Measurements from ENCODE around the gene ZNF519.
"Not testable (repeated sequence)": the region's sequence is repeated elsewhere in the genome, so short reads cannot be mapped to it uniquely, and the experiment has no call there.

GRCh38 chr18:14139583-14139982 lies 7.3 kb upstream of the ZNF519 start:
- TF ChIP-seq CTCF, POLR2A (IDR thresholded peaks at IDR 0.05): not testable (repeated sequence)
